NCI-H2029 treated with DMSO at 0.1 percent for 48 hours (cell line): ENCODE measurements around the gene RRP1.
"Not testable (repeated sequence)": the region's sequence is repeated elsewhere in the genome, so short reads cannot be mapped to it uniquely, and the experiment has no call there.

Experiments used
- DNase-seq: peaks from one replicate; lab custom pipeline; 2025; lab: John Stamatoyannopoulos, UW

RRP1 gene

GRCh38 chr21:43816611-43817071, 27.3 kb downstream of the RRP1 start:
- no peak for DNase-seq

DNA sequence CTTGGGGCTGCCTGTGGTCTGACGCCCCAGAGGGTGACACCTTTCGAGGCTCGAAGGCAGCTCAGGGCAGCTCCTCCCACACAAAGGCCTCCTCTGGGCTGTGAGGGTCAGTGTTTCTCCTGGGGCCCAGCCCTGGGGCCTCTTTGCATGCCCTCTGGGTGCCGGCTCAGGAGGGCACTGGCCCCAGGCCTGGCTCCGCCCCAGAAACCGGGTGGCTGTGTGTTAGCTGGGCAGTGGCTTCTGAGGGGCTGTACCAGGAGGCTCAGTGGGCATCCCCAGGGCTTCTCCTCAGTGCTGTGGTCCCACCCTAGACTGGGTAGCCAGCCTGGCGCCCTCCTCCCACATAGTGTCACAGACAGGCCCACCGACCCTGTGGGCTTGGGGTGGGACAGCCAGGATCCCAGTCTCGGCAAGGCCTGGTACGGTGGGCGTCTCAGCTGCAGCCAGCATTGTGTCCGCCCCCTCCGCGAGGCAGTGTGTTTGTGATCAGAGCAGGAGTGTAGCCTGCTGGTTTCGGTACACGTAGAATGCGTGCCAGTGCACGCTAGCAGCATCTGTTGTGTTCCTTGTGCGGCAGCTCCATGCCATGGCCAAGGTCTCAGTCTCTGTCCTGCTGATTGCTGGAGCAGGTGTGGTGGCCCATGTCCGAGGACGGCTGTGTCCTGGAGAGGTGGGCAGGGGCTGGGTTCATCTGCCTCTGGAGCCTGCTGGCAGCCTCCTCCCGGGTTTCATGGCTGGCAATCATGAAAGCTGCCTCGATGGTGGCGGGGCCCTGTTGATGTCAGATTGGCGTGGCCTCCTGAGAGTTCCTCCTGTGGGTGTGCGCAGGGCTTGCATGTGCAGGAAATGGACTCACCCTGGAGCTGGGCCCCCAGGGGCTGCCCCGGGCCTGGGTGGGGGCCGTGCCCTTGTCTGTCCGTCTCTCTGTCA, 28.0 kb downstream of the RRP1 start:
- no peak for DNase-seq

DNA sequence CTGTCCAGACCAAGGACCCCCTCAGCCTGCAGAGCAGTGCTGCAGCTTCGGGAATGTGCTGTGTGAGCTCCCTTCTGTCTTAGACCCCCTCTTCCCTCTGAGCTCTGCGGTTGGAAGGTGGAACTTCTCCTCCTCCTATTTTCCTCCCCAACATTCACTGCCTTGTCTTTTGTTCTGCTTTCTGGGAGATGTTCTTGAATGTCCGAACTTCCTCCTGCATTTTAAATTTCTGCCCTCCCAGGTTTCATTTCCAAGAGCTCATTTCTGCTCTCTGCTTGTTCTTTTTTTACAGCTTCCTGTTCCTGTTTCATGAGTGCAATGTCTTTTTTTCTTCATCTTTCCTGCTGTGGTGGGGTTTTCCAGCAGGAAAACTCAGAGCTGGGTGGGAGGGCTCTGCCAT, 29.3 kb downstream of the RRP1 start:
- no peak for DNase-seq

GRCh38 chr21:43819511-43820405, 30.4 kb downstream of the RRP1 start:
- DNase-seq, result no peak

- no peak for DNase-seq
Observed at GRCh38 chr21:43820466-43820865, 31.1 kb downstream of the RRP1 start.

GRCh38 chr21:43822166-43822565, 32.8 kb downstream of the RRP1 start:
- not testable (repeated sequence) for DNase-seq

DNA sequence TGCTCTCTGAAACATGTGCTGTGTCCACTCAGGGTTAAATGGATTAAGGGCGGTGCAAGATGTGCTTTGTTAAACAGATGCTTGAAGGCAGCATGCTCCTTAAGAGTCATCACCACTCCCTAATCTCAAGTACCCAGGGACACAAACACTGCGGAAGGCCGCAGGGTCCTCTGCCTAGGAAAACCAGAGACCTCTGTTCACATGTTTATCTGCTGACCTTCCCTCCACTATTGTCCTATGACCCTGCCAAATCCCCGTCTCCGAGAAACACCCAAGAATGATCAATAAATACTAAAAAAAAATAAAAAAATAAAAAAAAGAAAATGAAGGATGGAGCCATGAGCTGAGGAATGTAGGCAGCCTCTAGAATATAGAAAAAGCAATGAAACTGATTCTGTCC, 33.4 kb downstream of the RRP1 start:
- DNase-seq, result not testable (repeated sequence)

GRCh38 chr21:43824333-43825241, 35.2 kb downstream of the RRP1 start:
- DNase-seq, result no peak

DNA sequence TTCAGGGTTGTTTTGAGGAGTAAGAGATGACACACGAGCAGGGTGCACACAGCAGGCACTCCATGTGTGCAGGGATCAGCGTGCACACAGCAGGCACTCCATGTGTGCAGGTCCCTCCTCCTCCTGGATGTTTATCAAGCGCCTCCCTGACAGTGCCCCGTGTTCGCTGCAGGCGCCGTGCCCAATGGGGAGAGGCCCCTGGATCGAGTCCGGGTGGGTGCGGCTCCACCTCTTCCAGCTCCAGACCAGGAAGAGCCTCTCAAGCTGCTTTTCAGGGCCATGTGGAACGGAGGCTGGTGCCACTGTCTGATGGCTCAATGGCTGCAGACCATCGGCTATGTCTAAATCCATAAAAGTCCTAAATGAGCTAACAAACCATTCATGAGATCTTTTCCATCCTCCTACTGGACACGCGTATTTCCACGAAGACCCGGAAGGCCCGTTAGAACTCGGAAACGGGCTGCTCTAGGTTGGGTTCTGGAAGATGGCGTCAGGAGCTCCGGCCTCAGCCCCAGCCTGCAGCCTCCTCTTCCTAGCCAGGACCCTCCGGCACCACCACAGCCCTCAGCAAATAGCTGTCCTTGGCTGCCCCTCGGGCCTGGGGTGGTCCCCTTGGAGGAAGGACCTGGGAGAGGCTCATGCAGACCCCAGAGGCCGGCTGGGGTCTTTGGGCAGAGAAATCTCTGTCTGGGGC, 36.0 kb downstream of the RRP1 start:
- DNase-seq, result no peak

GRCh38 chr21:43825936-43826622, 36.7 kb downstream of the RRP1 start:
- peak; percentile 58 for DNase-seq

- no peak for DNase-seq
Observed at GRCh38 chr21:43826623-43826974, 37.2 kb downstream of the RRP1 start.

GRCh38 chr21:43827015-43827611, 37.7 kb downstream of the RRP1 start:
- DNase-seq, result no peak

DNA sequence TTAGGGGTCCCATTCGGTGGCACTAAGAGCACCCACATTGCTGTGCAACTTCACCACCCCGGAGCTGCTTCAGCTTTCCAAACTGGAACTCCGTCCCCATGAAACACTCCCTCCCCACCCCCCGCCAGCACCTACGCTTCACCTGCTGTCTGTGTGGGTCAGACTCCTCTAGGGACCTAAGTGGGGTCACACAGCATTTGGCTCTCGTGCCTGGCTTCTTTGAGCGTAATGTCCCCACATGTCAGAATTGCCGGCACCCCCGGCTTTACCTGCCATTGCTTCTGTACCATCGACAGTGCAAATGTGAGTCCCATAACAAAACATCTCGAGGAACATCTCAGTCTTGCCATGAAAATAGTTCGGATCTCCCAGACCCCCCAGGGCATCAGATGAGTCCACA, 39.8 kb downstream of the RRP1 start:
- no peak for DNase-seq

DNA sequence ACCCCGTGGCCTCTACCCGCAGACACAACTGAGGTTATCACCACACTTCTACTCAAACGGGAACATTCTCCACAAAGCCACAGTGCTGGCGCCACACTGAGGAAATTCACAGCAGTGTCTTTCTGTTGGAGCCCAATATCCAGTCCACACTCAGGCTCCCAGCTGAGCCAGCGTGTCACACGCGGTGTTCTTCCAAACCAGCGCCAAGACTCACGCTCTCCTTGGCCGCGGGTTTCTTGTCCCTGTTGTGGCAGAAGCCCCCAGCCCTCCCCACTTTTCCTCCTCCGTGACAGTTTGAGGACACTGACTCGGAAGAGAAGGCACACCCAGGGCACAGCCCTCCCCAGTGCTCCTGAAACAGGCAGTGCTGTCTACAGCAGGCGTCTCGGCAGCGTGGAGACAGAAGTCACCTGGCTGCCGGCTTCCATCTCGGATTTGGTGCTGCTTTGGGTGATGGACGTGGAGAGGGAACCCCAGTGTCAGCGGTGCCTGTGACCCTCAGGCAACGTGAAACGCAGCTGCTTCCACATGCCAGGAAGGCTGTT, 40.3 kb downstream of the RRP1 start:
- DNase-seq, result no peak

GRCh38 chr21:43832158-43832550, 42.8 kb downstream of the RRP1 start:
- DNase-seq, result no peak

DNA sequence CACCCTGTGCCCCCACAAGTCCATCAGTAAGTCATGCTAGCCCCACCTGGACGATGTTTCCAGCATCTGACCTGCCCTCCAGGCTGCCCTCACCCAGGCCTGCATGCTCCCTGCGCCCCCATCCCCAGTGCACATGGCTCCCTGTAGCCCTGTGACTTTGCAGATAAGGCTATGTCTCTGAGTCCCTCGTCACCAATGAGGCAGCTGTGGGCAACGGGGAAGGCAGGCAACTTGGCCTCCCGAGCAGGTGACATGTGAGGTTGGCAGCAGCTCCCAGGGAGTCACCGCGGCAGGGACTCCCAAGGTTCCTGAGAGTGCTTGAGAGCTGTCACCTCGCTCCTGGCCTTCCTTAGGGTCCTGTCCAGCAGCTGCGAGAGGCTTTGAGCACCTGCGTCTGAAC, 43.3 kb downstream of the RRP1 start:
- no peak for DNase-seq

- no peak for DNase-seq
Observed at GRCh38 chr21:43834146-43834905, 44.9 kb downstream of the RRP1 start.

GRCh38 chr21:43835050-43835449, 45.7 kb downstream of the RRP1 start:
- no peak for DNase-seq

GRCh38 chr21:43835861-43836260, 46.5 kb downstream of the RRP1 start:
- no peak for DNase-seq
